ENCODE measurements around the gene LRRC45.

Gene LRRC45

DNA sequence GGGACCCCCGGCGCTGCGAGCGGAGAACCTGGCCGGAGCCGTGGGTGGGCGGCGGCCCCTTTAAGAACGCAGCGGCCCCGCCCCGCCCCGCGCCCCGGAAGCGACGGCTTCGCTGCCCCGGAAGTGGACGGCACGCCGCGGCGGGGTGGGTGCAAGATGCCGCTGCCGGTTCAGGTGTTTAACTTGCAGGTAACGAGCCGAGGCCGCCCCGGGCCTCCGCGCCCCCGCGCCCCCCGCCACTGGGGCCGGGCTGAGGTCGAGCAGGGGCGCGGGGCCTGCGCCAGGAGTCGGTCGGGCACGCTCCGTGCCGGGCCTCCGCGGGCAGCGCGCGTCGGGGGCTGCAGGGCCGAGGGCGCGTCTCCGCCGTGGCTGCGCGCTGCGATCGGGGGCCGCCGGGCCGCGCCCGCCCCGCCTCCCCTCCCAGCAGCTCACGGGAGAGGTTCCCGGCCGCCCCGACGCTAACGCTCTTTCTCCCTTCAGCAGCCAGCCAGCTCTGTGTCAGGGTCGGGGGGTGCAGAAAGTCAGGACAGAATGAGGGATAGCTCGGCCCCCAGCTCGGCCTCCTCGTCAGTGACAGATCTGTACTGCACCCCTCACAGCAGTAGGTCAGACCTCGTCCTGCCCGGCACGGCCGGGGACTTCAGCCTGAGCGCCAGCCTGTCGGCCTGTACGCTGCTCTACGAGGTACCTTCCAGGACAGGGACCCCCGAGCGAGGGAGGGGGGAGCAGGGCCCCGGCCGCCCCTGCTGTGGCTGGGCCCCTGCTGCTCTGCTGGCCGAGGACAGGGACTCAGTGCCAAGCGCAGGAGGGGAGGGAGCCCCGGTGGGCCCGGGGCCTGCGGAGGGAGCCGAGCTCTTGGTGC is 28.9 kb downstream of the LRRC45 start, which contains the start of the genes GPS1 and RFNG (continued):
- peak; percentile 95 for TF ChIP-seq ZIC2 (tag by site-specific recombination; IDR thresholded peaks at IDR 0.05)
- no peak for TF ChIP-seq ZSCAN16 (tag by site-specific recombination; IDR thresholded peaks at IDR 0.05)
- TF ChIP-seq HOXC10 (CRISPR knock-in tag; IDR thresholded peaks at IDR 0.05), result no peak
- TF ChIP-seq, protein P1, sequence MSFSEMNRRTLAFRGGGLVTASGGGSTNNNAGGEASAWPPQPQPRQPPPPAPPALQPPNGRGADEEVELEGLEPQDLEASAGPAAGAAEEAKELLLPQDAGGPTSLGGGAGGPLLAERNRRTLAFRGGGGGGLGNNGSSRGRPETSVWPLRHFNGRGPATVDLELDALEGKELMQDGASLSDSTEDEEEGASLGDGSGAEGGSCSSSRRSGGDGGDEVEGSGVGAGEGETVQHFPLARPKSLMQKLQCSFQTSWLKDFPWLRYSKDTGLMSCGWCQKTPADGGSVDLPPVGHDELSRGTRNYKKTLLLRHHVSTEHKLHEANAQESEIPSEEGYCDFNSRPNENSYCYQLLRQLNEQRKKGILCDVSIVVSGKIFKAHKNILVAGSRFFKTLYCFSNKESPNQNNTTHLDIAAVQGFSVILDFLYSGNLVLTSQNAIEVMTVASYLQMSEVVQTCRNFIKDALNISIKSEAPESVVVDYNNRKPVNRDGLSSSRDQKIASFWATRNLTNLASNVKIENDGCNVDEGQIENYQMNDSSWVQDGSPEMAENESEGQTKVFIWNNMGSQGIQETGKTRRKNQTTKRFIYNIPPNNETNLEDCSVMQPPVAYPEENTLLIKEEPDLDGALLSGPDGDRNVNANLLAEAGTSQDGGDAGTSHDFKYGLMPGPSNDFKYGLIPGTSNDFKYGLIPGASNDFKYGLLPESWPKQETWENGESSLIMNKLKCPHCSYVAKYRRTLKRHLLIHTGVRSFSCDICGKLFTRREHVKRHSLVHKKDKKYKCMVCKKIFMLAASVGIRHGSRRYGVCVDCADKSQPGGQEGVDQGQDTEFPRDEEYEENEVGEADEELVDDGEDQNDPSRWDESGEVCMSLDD (tag by site-specific recombination; IDR thresholded peaks at IDR 0.05), result peak; percentile 39; the same call in 1 of the 2 replicates
- TF ChIP-seq ZNF175 (tag by site-specific recombination; IDR thresholded peaks at IDR 0.05), result no peak
- TF ChIP-seq, protein P2, sequence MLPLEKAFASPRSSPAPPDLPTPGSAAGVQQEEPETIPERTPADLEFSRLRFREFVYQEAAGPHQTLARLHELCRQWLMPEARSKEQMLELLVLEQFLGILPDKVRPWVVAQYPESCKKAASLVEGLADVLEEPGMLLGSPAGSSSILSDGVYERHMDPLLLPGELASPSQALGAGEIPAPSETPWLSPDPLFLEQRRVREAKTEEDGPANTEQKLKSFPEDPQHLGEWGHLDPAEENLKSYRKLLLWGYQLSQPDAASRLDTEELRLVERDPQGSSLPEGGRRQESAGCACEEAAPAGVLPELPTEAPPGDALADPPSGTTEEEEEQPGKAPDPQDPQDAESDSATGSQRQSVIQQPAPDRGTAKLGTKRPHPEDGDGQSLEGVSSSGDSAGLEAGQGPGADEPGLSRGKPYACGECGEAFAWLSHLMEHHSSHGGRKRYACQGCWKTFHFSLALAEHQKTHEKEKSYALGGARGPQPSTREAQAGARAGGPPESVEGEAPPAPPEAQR (tag by site-specific recombination; IDR thresholded peaks at IDR 0.05), result no peak
- TF ChIP-seq ZFP41 (tag by site-specific recombination; IDR thresholded peaks at IDR 0.05; ENCODE audit: borderline replicate concordance), result no peak
- TF ChIP-seq ZNF19 (tag by site-specific recombination; IDR thresholded peaks at IDR 0.05; ENCODE audit: low read depth), result no peak
- peak; percentile 44 for TF ChIP-seq ZNF335 (tag by site-specific recombination; conservative IDR thresholded peaks at IDR 0.05)
- TF ChIP-seq ZNF311 (tag by site-specific recombination; IDR thresholded peaks at IDR 0.05; ENCODE audit: borderline replicate concordance), result no peak
- TF ChIP-seq, protein P3, sequence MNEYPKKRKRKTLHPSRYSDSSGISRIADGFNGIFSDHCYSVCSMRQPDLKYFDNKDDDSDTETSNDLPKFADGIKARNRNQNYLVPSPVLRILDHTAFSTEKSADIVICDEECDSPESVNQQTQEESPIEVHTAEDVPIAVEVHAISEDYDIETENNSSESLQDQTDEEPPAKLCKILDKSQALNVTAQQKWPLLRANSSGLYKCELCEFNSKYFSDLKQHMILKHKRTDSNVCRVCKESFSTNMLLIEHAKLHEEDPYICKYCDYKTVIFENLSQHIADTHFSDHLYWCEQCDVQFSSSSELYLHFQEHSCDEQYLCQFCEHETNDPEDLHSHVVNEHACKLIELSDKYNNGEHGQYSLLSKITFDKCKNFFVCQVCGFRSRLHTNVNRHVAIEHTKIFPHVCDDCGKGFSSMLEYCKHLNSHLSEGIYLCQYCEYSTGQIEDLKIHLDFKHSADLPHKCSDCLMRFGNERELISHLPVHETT (tag by site-specific recombination; IDR thresholded peaks at IDR 0.05), result no peak
- no peak for TF ChIP-seq ZNF140 (tag by site-specific recombination; IDR thresholded peaks at IDR 0.05)
- TF ChIP-seq ZNF548 (tag by site-specific recombination; IDR thresholded peaks at IDR 0.05), result no peak
- TF ChIP-seq ZBTB7A (tag by site-specific recombination; IDR thresholded peaks at IDR 0.05; ENCODE audit: low read depth), result no peak
- TF ChIP-seq, protein P4, sequence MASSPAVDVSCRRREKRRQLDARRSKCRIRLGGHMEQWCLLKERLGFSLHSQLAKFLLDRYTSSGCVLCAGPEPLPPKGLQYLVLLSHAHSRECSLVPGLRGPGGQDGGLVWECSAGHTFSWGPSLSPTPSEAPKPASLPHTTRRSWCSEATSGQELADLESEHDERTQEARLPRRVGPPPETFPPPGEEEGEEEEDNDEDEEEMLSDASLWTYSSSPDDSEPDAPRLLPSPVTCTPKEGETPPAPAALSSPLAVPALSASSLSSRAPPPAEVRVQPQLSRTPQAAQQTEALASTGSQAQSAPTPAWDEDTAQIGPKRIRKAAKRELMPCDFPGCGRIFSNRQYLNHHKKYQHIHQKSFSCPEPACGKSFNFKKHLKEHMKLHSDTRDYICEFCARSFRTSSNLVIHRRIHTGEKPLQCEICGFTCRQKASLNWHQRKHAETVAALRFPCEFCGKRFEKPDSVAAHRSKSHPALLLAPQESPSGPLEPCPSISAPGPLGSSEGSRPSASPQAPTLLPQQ (tag by site-specific recombination; IDR thresholded peaks at IDR 0.05), result peak; percentile 68
- TF ChIP-seq, protein P5, sequence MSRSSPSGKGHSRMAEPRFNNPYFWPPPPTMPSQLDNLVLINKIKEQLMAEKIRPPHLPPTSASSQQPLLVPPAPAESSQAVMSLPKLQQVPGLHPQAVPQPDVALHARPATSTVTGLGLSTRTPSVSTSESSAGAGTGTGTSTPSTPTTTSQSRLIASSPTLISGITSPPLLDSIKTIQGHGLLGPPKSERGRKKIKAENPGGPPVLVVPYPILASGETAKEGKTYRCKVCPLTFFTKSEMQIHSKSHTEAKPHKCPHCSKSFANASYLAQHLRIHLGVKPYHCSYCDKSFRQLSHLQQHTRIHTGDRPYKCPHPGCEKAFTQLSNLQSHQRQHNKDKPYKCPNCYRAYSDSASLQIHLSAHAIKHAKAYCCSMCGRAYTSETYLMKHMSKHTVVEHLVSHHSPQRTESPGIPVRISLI (tag by site-specific recombination; IDR thresholded peaks at IDR 0.05), result no peak
- TF ChIP-seq, protein P6, sequence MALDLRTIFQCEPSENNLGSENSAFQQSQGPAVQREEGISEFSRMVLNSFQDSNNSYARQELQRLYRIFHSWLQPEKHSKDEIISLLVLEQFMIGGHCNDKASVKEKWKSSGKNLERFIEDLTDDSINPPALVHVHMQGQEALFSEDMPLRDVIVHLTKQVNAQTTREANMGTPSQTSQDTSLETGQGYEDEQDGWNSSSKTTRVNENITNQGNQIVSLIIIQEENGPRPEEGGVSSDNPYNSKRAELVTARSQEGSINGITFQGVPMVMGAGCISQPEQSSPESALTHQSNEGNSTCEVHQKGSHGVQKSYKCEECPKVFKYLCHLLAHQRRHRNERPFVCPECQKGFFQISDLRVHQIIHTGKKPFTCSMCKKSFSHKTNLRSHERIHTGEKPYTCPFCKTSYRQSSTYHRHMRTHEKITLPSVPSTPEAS (tag by site-specific recombination; IDR thresholded peaks at IDR 0.05), result no peak
- no peak for TF ChIP-seq ZNF610 (tag by site-specific recombination; IDR thresholded peaks at IDR 0.05; ENCODE audit: borderline replicate concordance)
- TF ChIP-seq, protein P7, sequence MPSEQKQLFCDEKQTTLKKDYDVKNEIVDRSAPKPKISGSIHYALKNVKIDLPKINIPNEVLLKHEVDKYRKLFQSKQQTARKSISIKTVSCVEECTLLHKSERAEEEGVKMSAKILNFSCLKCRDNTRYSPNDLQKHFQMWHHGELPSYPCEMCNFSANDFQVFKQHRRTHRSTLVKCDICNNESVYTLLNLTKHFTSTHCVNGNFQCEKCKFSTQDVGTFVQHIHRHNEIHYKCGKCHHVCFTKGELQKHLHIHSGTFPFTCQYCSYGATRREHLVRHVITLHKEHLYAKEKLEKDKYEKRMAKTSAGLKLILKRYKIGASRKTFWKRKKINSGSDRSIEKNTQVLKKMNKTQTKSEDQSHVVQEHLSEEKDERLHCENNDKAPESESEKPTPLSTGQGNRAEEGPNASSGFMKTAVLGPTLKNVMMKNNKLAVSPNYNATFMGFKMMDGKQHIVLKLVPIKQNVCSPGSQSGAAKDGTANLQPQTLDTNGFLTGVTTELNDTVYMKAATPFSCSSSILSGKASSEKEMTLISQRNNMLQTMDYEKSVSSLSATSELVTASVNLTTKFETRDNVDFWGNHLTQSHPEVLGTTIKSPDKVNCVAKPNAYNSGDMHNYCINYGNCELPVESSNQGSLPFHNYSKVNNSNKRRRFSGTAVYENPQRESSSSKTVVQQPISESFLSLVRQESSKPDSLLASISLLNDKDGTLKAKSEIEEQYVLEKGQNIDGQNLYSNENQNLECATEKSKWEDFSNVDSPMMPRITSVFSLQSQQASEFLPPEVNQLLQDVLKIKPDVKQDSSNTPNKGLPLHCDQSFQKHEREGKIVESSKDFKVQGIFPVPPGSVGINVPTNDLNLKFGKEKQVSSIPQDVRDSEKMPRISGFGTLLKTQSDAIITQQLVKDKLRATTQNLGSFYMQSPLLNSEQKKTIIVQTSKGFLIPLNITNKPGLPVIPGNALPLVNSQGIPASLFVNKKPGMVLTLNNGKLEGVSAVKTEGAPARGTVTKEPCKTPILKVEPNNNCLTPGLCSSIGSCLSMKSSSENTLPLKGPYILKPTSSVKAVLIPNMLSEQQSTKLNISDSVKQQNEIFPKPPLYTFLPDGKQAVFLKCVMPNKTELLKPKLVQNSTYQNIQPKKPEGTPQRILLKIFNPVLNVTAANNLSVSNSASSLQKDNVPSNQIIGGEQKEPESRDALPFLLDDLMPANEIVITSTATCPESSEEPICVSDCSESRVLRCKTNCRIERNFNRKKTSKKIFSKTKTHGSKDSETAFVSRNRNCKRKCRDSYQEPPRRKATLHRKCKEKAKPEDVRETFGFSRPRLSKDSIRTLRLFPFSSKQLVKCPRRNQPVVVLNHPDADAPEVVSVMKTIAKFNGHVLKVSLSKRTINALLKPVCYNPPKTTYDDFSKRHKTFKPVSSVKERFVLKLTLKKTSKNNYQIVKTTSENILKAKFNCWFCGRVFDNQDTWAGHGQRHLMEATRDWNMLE (tag by site-specific recombination; conservative IDR thresholded peaks at IDR 0.05; ENCODE audit: low read depth), result peak; percentile 31; the same call in 1 of the 2 replicates
- TF ChIP-seq ZBTB1 (tag by site-specific recombination; IDR thresholded peaks at IDR 0.05), result no peak
- TF ChIP-seq ZXDB (tag by site-specific recombination; IDR thresholded peaks at IDR 0.05), result no peak

Data from HEK293 (cell line).